Prostate gland (tissue), 2 donors: ENCODE results near the gene PIK3R6.

ENCODE experiments used
- CTCF ChIP-seq, 4 experiments: fragments of 200-600 bp in 2 of 4; fragments of 450-650 bp in 2 of 4; sonication (generic) in 2 of 4; IDR thresholded peaks; 1 replicate in 3 of 4; 2 replicates in 1 of 4; pipeline ENCODE4 v1.5.1; 2016 to 2019; ENCODE audit warnings: antibody characterized with exemption in 4 of 4, mild to moderate bottlenecking in 2 of 4, moderate library complexity in 2 of 4
- POLR2A ChIP-seq: fragments of 450-650 bp; IDR thresholded peaks from one replicate; pipeline ENCODE4 v1.6.1; 2016; ENCODE audit warnings: antibody characterized with exemption, mild to moderate bottlenecking
- POLR2AphosphoS5 ChIP-seq: sonication (generic); formaldehyde crosslinking; IDR thresholded peaks from one replicate; pipeline ENCODE4 v1.6.1; 2017; ENCODE audit warnings: antibody characterized with exemption

- TF ChIP-seq POLR2AphosphoS5 (no peak), CTCF (IDR thresholded peaks at IDR 0.05) (no peak), POLR2A (no peak)
Observed at GRCh38 chr17:8857919-8858318, 9.6 kb downstream of the PIK3R6 start.
